Astrocyte (in vitro differentiated cells and primary cell): Measurements from ENCODE around the gene CRADD.

Experiments used
- EZH2 ChIP-seq: IDR thresholded peaks from 2 replicates; pipeline ENCODE4 v1.6.1; 2012; ENCODE audit warnings: mild to moderate bottlenecking, low read length, inconsistent platforms; ENCODE audit not compliant: insufficient read depth
- TF ChIP-seq, protein P1 (sequence below): IDR thresholded peaks from 2 replicates; pipeline ENCODE4 v1.5.1; 2011; ENCODE audit warnings: low read depth, mild to moderate bottlenecking, inconsistent platforms, low read length, moderate library complexity; ENCODE audit not compliant: insufficient read depth

DNA sequence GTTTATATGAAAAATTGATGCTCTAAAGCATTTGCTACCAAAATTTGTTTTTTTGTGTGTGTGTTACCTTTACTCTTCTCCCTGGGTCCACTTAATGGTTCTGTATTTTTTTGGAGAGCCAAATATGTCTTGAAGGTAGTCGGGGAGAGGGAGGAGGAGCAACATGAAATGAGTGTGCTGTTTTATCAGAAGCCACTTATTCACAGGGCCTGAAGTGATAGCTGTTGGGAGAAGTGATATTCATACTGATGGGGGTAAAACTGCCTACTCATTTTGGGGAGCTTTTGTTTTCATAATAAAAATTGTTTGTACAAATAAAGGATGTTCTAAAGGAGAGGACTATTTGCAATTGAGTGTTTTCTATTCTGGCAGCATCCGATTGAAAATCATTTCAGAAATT, 29.2 kb downstream of the CRADD start:
- TF ChIP-seq, protein P1, sequence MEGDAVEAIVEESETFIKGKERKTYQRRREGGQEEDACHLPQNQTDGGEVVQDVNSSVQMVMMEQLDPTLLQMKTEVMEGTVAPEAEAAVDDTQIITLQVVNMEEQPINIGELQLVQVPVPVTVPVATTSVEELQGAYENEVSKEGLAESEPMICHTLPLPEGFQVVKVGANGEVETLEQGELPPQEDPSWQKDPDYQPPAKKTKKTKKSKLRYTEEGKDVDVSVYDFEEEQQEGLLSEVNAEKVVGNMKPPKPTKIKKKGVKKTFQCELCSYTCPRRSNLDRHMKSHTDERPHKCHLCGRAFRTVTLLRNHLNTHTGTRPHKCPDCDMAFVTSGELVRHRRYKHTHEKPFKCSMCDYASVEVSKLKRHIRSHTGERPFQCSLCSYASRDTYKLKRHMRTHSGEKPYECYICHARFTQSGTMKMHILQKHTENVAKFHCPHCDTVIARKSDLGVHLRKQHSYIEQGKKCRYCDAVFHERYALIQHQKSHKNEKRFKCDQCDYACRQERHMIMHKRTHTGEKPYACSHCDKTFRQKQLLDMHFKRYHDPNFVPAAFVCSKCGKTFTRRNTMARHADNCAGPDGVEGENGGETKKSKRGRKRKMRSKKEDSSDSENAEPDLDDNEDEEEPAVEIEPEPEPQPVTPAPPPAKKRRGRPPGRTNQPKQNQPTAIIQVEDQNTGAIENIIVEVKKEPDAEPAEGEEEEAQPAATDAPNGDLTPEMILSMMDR, result no peak
- no peak for TF ChIP-seq EZH2
